ENCODE measurements around the gene MBD5.
"Not testable (repeated sequence)": the region's sequence is repeated elsewhere in the genome, so short reads cannot be mapped to it uniquely, and the experiment has no call there.

MBD5 gene

DNA sequence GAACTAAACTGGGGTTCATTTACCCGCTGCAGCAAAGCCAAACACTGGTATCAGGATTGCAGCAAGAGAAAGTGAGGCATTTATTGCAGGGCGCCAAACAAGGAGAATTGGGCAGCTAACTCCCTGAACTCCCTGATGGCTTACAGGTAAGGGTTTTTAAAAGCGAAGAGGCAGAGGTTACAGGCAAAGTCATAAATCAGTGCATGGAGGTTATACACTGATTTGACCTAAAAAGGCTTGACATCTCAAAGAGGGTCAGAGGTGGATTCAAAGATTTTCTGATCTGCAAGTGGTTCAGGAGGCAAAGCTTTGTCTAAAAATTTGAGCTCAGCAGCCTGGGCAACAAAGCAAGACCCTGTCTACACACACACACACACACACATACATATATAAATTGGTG, 520.9 kb downstream of the MBD5 start:
- DNase-seq (ENCODE audit: low read depth in 1 of 2, low spot score in 1 of 2) = no peak

- no peak for DNase-seq (ENCODE audit: low read depth in 1 of 2, low spot score in 1 of 2)
Measured at GRCh38 chr2:148542614-148543013, 521.7 kb downstream of the MBD5 start.

DNA sequence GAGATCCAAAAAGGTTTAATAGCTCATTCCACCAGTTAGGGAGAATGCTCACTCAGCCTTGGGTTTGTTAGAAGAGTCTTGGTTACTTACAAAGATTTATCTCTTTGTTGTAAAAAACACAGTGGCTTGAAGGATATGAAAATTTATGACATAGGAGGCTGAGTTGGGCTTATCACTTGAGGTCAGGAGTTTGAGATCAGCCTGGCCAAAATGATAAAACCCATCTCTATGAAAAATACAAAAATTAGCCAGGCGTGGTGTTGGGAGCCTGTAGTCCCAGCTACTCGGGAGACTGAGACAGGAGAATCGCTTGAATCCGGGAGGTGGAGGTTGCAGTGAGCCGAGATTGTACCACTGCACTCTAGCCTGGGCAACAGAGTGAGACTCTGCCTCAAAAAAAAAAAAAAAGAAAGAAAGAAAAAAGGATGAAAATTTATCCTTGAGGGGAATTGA, 522.2 kb downstream of the MBD5 start:
- not testable (repeated sequence) for DNase-seq (ENCODE audit: low read depth in 1 of 2, low spot score in 1 of 2)

DNA sequence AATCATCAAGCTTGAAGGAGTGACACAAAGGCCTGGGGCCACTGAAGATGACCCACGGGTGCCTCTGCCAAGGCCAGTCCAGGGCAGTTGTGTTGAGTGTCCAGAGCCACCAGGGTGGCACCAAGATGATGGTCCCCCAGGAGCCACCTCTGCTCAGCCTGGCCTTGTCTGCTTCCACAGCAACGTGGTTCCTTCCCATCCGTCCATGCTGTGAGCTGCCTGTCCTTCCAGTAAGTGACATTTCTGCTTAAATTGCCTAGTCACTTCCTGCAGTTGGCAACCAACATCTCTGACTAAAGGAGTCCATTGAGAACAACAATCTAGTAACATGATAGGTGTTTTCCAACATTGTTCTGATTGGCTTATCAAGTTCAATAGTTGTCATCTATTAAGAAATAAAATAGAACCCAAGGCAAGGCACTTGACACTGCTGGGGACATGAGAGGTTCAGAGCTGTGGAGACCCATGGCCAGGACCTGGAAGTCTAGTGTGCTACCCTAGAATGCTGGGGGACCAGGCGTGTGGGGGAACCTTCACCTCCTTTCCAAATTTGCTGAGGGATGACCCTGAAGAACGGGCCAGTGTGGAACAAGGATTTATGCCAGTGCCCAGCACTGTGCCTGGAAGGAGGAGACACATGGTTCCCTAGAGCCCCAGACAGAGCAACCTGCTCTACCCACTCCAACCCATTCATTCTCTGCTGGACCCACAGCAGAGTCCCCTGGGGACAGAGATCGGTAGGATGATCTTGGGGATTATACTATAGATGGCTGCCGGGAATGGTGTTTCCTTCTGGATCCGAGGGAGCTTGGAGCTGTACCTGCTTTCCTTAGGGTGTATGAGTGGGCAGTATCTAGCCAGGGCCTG, 524.7 kb downstream of the MBD5 start:
- DNase-seq (ENCODE audit: low read depth in 1 of 2, low spot score in 1 of 2) = no peak

- no peak for DNase-seq (ENCODE audit: low read depth in 1 of 2, low spot score in 1 of 2)
Measured at GRCh38 chr2:148546270-148546669, 525.4 kb downstream of the MBD5 start.

DNA sequence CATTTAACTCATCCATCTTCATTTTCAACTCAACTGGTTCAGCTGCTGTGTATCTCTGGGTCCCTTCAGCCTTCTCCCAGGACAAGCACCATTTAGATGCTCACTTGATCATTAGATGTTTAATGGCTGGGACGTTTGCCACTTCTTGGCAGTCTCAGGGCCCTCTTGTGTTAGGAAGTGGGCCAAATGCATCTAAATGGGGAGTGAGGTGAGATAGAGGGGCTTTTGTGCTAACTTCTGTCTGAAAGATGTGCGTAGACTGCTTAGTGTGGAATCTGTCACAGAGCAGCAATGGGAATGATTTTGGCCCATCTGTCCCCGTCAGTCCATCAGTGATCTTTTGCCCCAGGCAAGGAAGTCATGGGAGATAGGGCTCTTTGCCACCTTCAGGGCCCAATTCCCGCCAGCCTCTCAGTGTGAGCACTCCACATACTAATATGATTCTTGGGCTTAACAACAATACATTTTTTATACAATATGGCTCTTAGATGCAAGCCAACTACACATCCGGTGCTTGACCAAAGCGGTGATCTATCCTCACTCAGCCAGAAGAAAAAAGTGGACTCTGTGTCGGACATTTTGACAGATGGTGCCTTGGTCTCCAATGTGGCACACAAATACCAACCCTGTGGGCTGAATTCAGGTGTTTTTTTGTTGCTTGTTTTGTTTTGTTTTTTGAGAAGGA, 528.0 kb downstream of the MBD5 start:
- no peak for DNase-seq (ENCODE audit: low read depth in 1 of 2, low spot score in 1 of 2)

GRCh38 chr2:148552675-148553331, 531.9 kb downstream of the MBD5 start:
- no peak for DNase-seq (ENCODE audit: low read depth in 1 of 2, low spot score in 1 of 2)

DNA sequence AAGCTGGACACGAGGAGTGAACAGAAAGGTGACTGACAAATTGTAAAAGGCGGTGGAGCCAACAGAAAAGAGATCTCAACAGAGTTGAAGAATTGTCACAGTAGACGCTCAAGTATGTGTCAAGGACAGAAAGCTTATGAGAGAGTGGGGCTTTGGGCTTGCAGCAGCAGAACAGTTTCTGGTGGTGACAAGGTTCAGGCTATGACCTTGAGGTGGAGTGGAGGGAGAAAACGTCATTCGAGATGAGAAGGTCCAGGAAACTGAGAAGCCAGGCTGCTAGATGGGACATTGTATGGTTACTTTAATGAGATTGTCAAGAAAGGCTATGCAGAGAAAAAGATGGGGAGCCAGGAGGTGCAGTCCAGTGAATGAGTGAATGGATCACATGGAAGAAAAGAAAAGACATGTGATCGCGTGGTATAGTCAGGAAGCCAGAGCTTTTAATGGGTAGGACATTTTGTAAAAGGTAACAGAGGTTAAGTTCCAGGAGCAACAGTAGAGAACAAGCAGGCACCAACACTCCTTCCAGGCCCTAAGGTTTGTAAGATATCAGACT, 532.5 kb downstream of the MBD5 start:
- DNase-seq (ENCODE audit: low read depth in 1 of 2, low spot score in 1 of 2) = no peak

- DNase-seq (ENCODE audit: low read depth in 1 of 2, low spot score in 1 of 2) = no peak
Measured at GRCh38 chr2:148554459-148555247, 533.8 kb downstream of the MBD5 start.

DNA sequence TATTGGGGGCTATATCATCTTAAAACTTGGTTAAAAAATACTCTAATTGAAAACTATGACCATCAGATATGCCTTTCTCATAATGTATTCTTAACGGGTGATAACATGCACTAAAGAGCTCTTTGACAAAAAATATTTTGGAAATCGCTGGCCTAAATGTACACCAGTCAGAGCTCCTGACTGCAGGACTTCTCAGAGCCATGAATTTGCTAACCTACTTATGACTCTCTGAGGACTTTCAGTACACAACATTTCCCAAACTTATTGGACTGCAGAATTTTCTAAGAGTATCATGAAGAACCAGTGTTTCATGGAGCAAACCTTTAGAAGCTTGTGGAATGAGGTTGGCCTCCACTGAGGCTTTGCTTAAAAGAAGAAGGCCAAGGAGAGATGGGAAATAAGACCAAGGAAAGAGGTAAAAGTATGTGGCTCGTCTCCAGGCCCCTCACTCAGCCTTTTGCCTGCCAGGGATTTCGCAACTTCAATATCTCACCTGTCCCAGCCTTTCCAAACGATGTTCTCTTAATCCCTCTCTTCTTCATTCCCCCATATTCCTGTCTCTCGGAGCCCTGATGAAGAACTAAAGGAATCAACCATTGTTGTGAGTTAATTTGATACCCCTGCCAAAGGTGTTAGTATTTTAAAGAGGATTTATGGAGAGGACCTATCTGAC, 534.9 kb downstream of the MBD5 start:
- no peak for DNase-seq (ENCODE audit: low read depth in 1 of 2, low spot score in 1 of 2)

DNA sequence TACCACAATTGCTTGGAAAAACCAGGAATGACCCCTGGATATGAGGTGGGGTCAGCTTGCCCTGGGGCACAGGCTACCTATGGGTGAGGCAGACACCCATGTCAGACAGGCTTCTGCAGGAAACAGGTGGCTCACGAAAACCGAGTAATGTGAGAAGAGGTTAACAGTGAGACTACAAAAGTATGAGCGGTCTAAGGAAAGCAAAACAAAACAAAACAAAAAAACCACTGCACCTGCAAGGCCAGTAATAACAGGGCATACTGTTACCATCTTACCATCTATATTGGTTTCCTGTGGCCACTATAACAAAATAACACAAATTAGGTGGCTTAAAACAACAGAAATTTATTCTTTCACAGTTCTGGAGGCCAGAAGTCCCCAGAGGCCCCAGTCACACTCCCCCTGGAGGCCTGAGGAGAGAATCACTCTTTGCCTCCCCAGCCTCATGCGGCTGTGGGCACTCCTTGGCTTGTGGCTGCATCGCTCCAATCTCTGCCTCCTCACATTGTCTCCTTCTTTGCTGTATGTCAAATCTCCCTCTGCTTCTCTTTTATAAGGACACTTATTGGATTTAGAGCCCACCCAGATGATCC, 537.0 kb downstream of the MBD5 start:
- no peak for DNase-seq (ENCODE audit: low read depth in 1 of 2, low spot score in 1 of 2)

GRCh38 chr2:148560496-148560895, 539.6 kb downstream of the MBD5 start:
- DNase-seq (ENCODE audit: low read depth in 1 of 2, low spot score in 1 of 2) = no peak

- no peak for DNase-seq (ENCODE audit: low read depth in 1 of 2, low spot score in 1 of 2)
Measured at GRCh38 chr2:148561389-148561788, 540.5 kb downstream of the MBD5 start.

- DNase-seq (ENCODE audit: low read depth in 1 of 2, low spot score in 1 of 2) = no peak
Measured at GRCh38 chr2:148565272-148565894, 544.5 kb downstream of the MBD5 start.
